ENCODE results near the gene MYT1. TPM values are rescaled to one million over a fixed set of nuclear protein-coding genes. Genes with fewer than 3 reads are reported as not detected.
"Not testable (repeated sequence)": the region's sequence is repeated elsewhere in the genome, so short reads cannot be mapped to it uniquely, and the experiment has no call there.

The MYT1 gene
- not detected for total RNA-seq

DNA sequence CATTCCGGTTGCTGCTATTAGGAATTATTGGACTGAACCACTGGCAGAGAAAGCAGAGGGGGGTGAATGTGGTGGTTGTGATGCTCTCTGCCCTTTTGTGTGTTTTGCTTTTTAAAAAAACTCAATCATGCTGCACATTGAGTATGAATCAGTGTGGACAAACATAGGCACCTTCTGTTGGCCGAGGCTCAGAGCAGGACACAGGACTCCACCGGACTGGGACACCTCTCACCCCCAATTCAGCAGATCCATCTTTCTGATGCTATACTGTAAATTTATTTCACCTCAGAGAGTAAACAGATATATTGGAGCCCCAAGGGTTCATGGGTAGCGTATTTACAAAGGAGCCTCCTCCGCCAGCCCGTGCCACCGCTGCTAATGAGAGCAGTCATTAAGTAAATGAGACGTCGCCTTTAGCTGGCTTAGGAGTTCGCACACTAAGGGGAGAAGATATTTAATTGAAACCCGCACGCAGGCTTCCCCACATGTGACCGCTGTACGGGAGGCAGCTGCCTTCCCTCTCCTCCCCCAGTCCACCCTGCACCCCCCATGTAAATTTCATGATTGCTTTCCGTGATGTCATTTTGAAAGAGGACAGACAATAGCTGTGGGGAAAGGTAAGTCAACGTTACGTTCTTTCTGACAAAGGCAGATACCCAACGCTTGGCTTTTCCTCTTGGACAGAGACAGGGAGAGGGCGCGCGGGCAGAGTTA lies at the start of gene MYT1:
MYT1 (plus strand) TSS at position 330 of the 714 bp plus-strand sequence. CDS start 34,410 bp downstream, outside the sequence.
- H3K27ac ChIP-seq, result no peak within 1 kb of the TSS
- DNase-seq (ENCODE audit: low spot score in 2 of 2), result no peak
- no peaks in the 10 kb centered on the region for H3K36me3 ChIP-seq
- no peak within 1 kb of the TSS for H3K4me3 ChIP-seq
- TF ChIP-seq POLR2A (IDR thresholded peaks at IDR 0.05) (no peak), CTCF (IDR thresholded peaks at IDR 0.05) (no peak), EP300 (IDR thresholded peaks at IDR 0.05) (no peak)
- peaks cover 0 to 4% (median 0%) of the 10 kb centered on the region in 4 donors for H3K4me1 ChIP-seq
- peaks cover 0 to 84% of the 10 kb centered on the region in 2 donors for H3K27me3 ChIP-seq
- H3K9me3 ChIP-seq, result no peaks in the 10 kb centered on the region
- WGBS, 2 donors, result 66 to 70% methylated on average over 21 of the region's 21 CpGs

- DNase-seq (ENCODE audit: low spot score in 2 of 2), result no peak
- Histone ChIP-seq H3K36me3 (no peaks in the 10 kb centered on the region), H3K27me3 (no peaks in the 10 kb centered on the region), H3K4me1 (peaks cover 0 to 5% (median 0%) of the 10 kb centered on the region in 4 donors), H3K4me3 (no peak overlapping the region), H3K27ac (no peak overlapping the region), H3K9me3 (no peaks in the 10 kb centered on the region)
- WGBS, 2 donors, result 67 to 71% methylated on average over 14 of the region's 14 CpGs
- TF ChIP-seq CTCF (IDR thresholded peaks at IDR 0.05) (no peak), POLR2A (IDR thresholded peaks at IDR 0.05) (no peak), EP300 (IDR thresholded peaks at IDR 0.05) (no peak)
Observed at GRCh38 chr20:64115171-64115911, 48.9 kb upstream of the MYT1 start.

- Histone ChIP-seq H3K4me1 (peaks cover 0 to 9% (median 0%) of the 10 kb centered on the region in 4 donors), H3K9me3 (no peaks in the 10 kb centered on the region), H3K36me3 (no peaks in the 10 kb centered on the region), H3K27me3 (peaks cover 0 to 3% of the 10 kb centered on the region in 2 donors), H3K27ac (no peak overlapping the region), H3K4me3 (no peak overlapping the region)
- no peak for DNase-seq (ENCODE audit: low spot score in 2 of 2)
- TF ChIP-seq EP300 (IDR thresholded peaks at IDR 0.05) (no peak), POLR2A (IDR thresholded peaks at IDR 0.05) (no peak), CTCF (IDR thresholded peaks at IDR 0.05) (no peak)
- WGBS, 2 donors, result 79 to 80% methylated on average over 14 to 21 of the region's 21 CpGs
Observed at GRCh38 chr20:64116016-64116415, 48.2 kb upstream of the MYT1 start.

DNA sequence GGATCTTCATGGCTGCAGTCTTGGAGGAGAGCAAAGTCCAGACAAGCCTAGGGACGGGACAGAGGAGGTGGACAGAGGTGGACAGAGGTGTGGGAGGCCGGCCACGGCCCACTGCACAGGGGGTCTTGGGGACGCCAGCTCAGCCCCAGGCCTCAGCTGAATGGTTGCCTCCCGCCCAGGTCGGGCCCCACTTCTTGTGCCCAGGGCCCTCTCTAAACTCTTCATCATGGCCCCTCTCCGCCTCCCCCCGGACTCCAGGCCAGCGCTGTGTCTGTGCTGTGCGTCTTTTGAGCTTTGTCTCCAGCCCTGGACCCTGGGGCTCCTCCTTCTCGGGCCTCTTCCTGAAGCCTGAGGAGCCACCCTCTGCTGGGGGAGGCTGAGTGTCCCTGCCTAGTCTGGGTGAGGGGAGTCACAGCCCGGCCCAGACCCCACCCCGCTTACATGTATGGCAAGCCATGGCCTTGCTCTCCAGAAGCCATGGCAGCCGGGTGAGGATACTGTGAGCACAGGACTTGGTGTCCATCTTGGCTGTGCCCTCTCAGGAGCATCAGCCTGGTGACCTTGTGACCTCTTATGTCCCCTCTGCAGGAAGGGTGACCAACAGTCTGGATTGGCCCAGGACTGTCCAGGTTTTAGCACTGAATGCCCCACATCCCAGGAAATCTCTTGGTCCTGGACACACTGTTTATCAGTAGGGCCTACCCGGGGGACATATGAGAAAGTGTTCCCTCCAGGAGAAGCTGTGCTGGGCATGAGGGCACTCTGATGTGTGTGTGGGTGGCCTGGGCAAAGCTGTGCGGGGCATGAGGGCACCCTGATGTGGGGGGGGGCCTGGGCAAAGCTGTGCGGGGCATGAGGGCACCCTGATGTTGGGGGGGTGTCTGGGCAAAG lies 47.5 kb upstream of the MYT1 start:
- no peaks in the 10 kb centered on the region for H3K36me3 ChIP-seq
- H3K4me3 ChIP-seq, result no peak overlapping the region
- no peaks in the 10 kb centered on the region for H3K9me3 ChIP-seq
- H3K4me1 ChIP-seq, result peaks cover 0 to 9% (median 0%) of the 10 kb centered on the region in 4 donors
- no peak for TF ChIP-seq POLR2A (IDR thresholded peaks at IDR 0.05)
- TF ChIP-seq CTCF (IDR thresholded peaks at IDR 0.05), result no peak
- peaks cover 0 to 11% of the 10 kb centered on the region in 2 donors for H3K27me3 ChIP-seq
- no peak for DNase-seq (ENCODE audit: low spot score in 2 of 2)
- no peak overlapping the region for H3K27ac ChIP-seq
- WGBS, 2 donors, result 71 to 78% methylated on average over 14 to 16 of the region's 17 CpGs

GRCh38 chr20:64117432-64117777 lies 46.8 kb upstream of the MYT1 start:
- not testable (repeated sequence) for H3K36me3 ChIP-seq; H3K9me3 ChIP-seq; H3K27ac ChIP-seq; H3K4me3 ChIP-seq; DNase-seq (ENCODE audit: low spot score in 2 of 2); H3K4me1 ChIP-seq
- H3K27me3 ChIP-seq, result peaks cover 0 to 15% of the 10 kb centered on the region in 2 donors
- 93% methylated on average over 3 of the region's 6 CpGs; no CpG with 5 or more reads in 1 of the 2 donors for WGBS, 2 donors

Measured in tibial nerve (tissue), 4 donors.